IMR-90 (cell line): ENCODE data around the gene INPP4A. TPM values are rescaled to one million over a fixed set of nuclear protein-coding genes. Genes with fewer than 3 reads are reported as not detected.

Experiments
- ATAC-seq: fragments of 200-7000 bp; cut with Tn5 transposase; 2 replicates; pipeline ENCODE4 v1.9.1; 2020; ENCODE audit warnings: low read depth, mild to moderate bottlenecking, moderate library complexity
- BruUV-seq: library from RNA; stranded (reverse); fragments of 400-500 nt; replicated peaks from 2 replicates; lab custom pipeline; 2021; lab: Mats Ljungman, UMichigan
- CTCF ChIA-PET: fragments of 300-600 bp; formaldehyde crosslinking; extraction: SDS; loops from one replicate; lab custom pipeline; 2021; ENCODE audit warnings: antibody characterized with exemption; lab: Yijun Ruan, JAX
- POLR2A ChIA-PET: fragments of 300-600 bp; sonication (Branson Sonifier 250); formaldehyde crosslinking; loops from one replicate; lab custom pipeline; 2022; ENCODE audit warnings: antibody characterized with exemption; ENCODE audit not compliant: unreplicated experiment; lab: Charles Lee
- DNase-seq: peaks from one replicate; pipeline ENCODE4 v3.0.0; 2013
- H2AFZ ChIP-seq: replicated peaks from 2 replicates; pipeline ENCODE3; 2013; ENCODE audit warnings: low read length, mild to moderate bottlenecking; ENCODE audit not compliant: poor library complexity
- H2AK5ac ChIP-seq: 2 replicates; pipeline ENCODE4 v1.6.1; 2013; ENCODE audit warnings: low read depth, low read length, inconsistent platforms
- H2AK9ac ChIP-seq: replicated peaks from 2 replicates; pipeline ENCODE3; 2013; ENCODE audit warnings: mild to moderate bottlenecking, low read depth, low read length, moderate library complexity; ENCODE audit not compliant: poor library complexity
- H2BK120ac ChIP-seq: 2 replicates; pipeline ENCODE4 v1.6.1; 2013; ENCODE audit warnings: low read depth, low read length, inconsistent platforms
- H2BK15ac ChIP-seq: 3 replicates; pipeline ENCODE4 v1.6.1; 2013; ENCODE audit warnings: low read depth, low read length, inconsistent platforms
- H2BK20ac ChIP-seq: 2 replicates; pipeline ENCODE4 v1.6.1; 2013; ENCODE audit warnings: low read depth, mild to moderate bottlenecking, inconsistent platforms, low read length, moderate library complexity
- H2BK5ac ChIP-seq: 2 replicates; pipeline ENCODE4 v1.6.1; 2013; ENCODE audit warnings: mild to moderate bottlenecking, low read depth, low read length, inconsistent platforms; ENCODE audit not compliant: poor library complexity, severe bottlenecking
- H3K14ac ChIP-seq: replicated peaks from 2 replicates; pipeline ENCODE4 v1.6.1; 2013; ENCODE audit warnings: low read depth, low read length, inconsistent platforms
- H3K18ac ChIP-seq: 2 replicates; pipeline ENCODE4 v1.6.1; 2013; ENCODE audit warnings: low read depth, low read length, control low read depth
- H3K23ac ChIP-seq: 2 replicates; pipeline ENCODE4 v1.6.1; 2013; ENCODE audit warnings: low read depth, low read length, inconsistent platforms
- H3K27ac ChIP-seq: 2 replicates; pipeline ENCODE4 v1.5.1; 2013; ENCODE audit warnings: mild to moderate bottlenecking, control low read depth, low read length; ENCODE audit not compliant: insufficient read depth
- H3K27me3 ChIP-seq: 2 replicates; pipeline ENCODE4 v1.6.1; 2013; ENCODE audit warnings: low read length; ENCODE audit not compliant: control insufficient read depth, insufficient read depth
- H3K36me3 ChIP-seq: 2 replicates; pipeline ENCODE4 v1.6.1; 2013; ENCODE audit warnings: low read length, mixed read lengths; ENCODE audit not compliant: control insufficient read depth, insufficient read depth
- H3K4ac ChIP-seq: 2 replicates; pipeline ENCODE4 v1.6.1; 2013; ENCODE audit warnings: low read depth, low read length, inconsistent platforms
- H3K4me1 ChIP-seq: 2 replicates; pipeline ENCODE4 v1.6.1; 2013; ENCODE audit warnings: low read length, mixed read lengths; ENCODE audit not compliant: control insufficient read depth, insufficient read depth
- H3K4me2 ChIP-seq: 2 replicates; pipeline ENCODE4 v1.6.1; 2013; ENCODE audit warnings: low read depth, mild to moderate bottlenecking, control low read depth, low read length, moderate library complexity
- H3K4me3 ChIP-seq: 2 replicates; pipeline ENCODE4 v1.5.1; 2013; ENCODE audit warnings: low read depth, mild to moderate bottlenecking, control low read depth, low read length, moderate library complexity; ENCODE audit not compliant: insufficient read depth
- H3K56ac ChIP-seq: 2 replicates; pipeline ENCODE4 v1.6.1; 2013; ENCODE audit warnings: low read length, inconsistent platforms; ENCODE audit not compliant: insufficient read depth; ENCODE audit errors: extremely low read depth
- H3K79me1 ChIP-seq, 2 experiments: 2 replicates each; pipeline ENCODE4 v1.6.1; 2013; ENCODE audit warnings: low read length in 2 of 2, inconsistent platforms in 1 of 2, low read depth in 1 of 2
- H3K9ac ChIP-seq: 2 replicates; pipeline ENCODE4 v1.6.1; 2013; ENCODE audit warnings: low read depth, low read length, control low read depth
- H3K9me1 ChIP-seq: 2 replicates; pipeline ENCODE4 v1.6.1; 2013; ENCODE audit warnings: low read length, inconsistent platforms; ENCODE audit not compliant: insufficient read depth
- H3K9me3 ChIP-seq: 2 replicates; pipeline ENCODE4 v1.6.1; 2013; ENCODE audit warnings: low read length; ENCODE audit not compliant: control insufficient read depth, insufficient read depth
- H4K20me1 ChIP-seq: 2 replicates; pipeline ENCODE4 v1.6.1; 2013; ENCODE audit warnings: low read length, inconsistent platforms; ENCODE audit not compliant: insufficient read depth
- H4K5ac ChIP-seq: 2 replicates; pipeline ENCODE4 v1.6.1; 2013; ENCODE audit warnings: mild to moderate bottlenecking, low read depth, low read length, control low read depth
- H4K8ac ChIP-seq, 2 experiments: 2 replicates each; pipeline ENCODE4 v1.6.1; 2013; ENCODE audit warnings: low read depth in 2 of 2, low read length in 2 of 2, control low read depth in 1 of 2, inconsistent platforms in 1 of 2
- H4K91ac ChIP-seq: 2 replicates; pipeline ENCODE4 v1.6.1; 2013; ENCODE audit warnings: low read depth, low read length, inconsistent platforms; ENCODE audit not compliant: insufficient read depth
- MAFK ChIP-seq: IDR thresholded peaks from 2 replicates; pipeline ENCODE4 v1.6.1; 2012; ENCODE audit warnings: low read depth, low read length, improper control_type of control experiment
- MXI1 ChIP-seq: IDR thresholded peaks from 2 replicates; pipeline ENCODE4 v1.6.1; 2012; ENCODE audit warnings: low read depth, mild to moderate bottlenecking, low read length, moderate library complexity, borderline replicate concordance
- POLR2A ChIP-seq: IDR thresholded peaks from 2 replicates; pipeline ENCODE4 v1.6.1; 2012; ENCODE audit warnings: mild to moderate bottlenecking, low read depth, low read length
- RAD21 ChIP-seq: IDR thresholded peaks from 2 replicates; pipeline ENCODE4 v1.6.1; 2012; ENCODE audit warnings: low read length, improper control_type of control experiment
- RFX5 ChIP-seq: IDR thresholded peaks from 2 replicates; pipeline ENCODE4 v1.8.0; 2012; ENCODE audit warnings: low read depth, mild to moderate bottlenecking, low read length, moderate library complexity
- WGBS, 2 experiments: methylation state at CpG; one replicate each; pipeline versions ENCODE4 v1.1.5 to v1.1.7; 2013; ENCODE audit warnings: missing lambda C conversion rate in 2 of 2; ENCODE audit not compliant: insufficient read length in 1 of 2; ENCODE audit errors: extremely low coverage in 2 of 2; 5-methylcytosine and 5-hydroxymethylcytosine counted together
- dilution Hi-C: fragments of 300-500 bp; cut with HindIII; formaldehyde crosslinking; loops from one replicate; pipeline ENCODE4 v1.14.3; 2018; ENCODE audit warnings: low sequenced_read_pairs; ENCODE audit not compliant: unreplicated experiment
- in situ Hi-C: fragments of 300-500 bp; cut with MboI; formaldehyde crosslinking; loops from 3 replicates; pipeline ENCODE4 v1.14.3; 2019; ENCODE audit warnings: low sequenced_read_pairs, inconsistent platforms, mixed read lengths
- intact Hi-C: fragments of 100-400 bp; cut with micrococcal nuclease; formaldehyde crosslinking; loops from 2 replicates; pipeline ENCODE4 v1.10.0; 2022
- polyA plus RNA-seq, 3 experiments: library from polyadenylated mRNA; depleted of rRNA; stranded (reverse); fragments of >200 nt; gene quantifications; 2 replicates each; pipeline ENCODE4 v1.2.3, GENCODE V29; 2012; ENCODE audit warnings: low replicate concordance in 1 of 3
- total RNA-seq: library from RNA; depleted of rRNA; stranded (reverse); fragments of >200 nt; gene quantifications from 2 replicates; pipeline ENCODE4 v1.2.3, GENCODE V29; 2012

INPP4A gene
- total and polyA plus RNA-seq, 2 of the 4 experiments (the other 2 are of a cell fraction) = 14.5 to 27.1 TPM

DNA sequence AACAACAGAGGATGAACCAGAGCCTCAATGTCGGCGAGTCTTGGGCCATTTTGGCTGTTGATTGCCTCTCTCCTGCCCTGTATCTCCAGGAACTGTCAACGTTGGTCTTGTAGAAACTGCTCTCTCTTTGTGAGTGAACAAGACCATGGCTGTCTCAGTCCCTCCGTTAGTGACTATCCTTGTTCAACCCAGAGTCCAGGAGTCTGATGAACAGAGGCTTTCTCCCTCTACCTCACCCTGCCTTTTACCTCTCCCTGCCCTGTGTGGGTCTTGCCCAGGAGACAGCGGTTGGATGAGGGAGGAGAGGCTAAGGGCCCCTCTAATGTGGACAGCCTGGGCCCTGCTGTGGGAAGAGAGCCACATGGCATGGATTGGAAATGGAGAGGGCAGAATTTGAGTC lies 32.8 kb downstream of the INPP4A start:
- Histone ChIP-seq H3K4me3 (no peak overlapping the region), H4K8ac (no peak overlapping the region), H3K9me3 (no peaks in the 10 kb centered on the region), H3K4ac (no peak overlapping the region), H2BK20ac (no peak overlapping the region), H4K91ac (no peak overlapping the region), H2AFZ (no peak overlapping the region), H3K36me3 (no peaks in the 10 kb centered on the region), H2AK5ac (no peak overlapping the region), H2BK15ac (no peak overlapping the region), H4K5ac (no peak overlapping the region), H2AK9ac (no peak overlapping the region), H3K4me2 (no peak overlapping the region), H3K4me1 (peaks cover 12% of the 10 kb centered on the region), H3K27me3 (no peaks in the 10 kb centered on the region), H2BK5ac (no peak overlapping the region), H3K23ac (no peak overlapping the region), H3K18ac (no peak overlapping the region), H3K9ac (no peak overlapping the region), H3K14ac (no peak overlapping the region), H3K56ac (no peak overlapping the region), H4K20me1 (peaks cover 73% of the 10 kb centered on the region), H3K9me1 (peaks cover 21% of the 10 kb centered on the region), H2BK120ac (no peak overlapping the region), H3K79me1 (peaks cover 25 to 68% of the 10 kb centered on the region in 2 experiments), H3K27ac (no peak overlapping the region)
- intact Hi-C loops (no loop called here), dilution Hi-C loops (no loop called here), in situ Hi-C loops (no loop called here)
- CTCF ChIA-PET = no interaction called here
- TF ChIP-seq MXI1 = no peak
- no peak for TF ChIP-seq MAFK
- no peak for TF ChIP-seq POLR2A
- no peak for TF ChIP-seq RFX5
- TF ChIP-seq RAD21 = no peak
- ATAC-seq (no peak), DNase-seq (no peak)
- WGBS, 2 experiments = no CpG with 5 or more reads among the region's 5 CpGs
- no TSS peak for BruUV-seq
- POLR2A ChIA-PET = no interaction called here
